GM12874 (cell line): ENCODE data around the gene CROT.

ENCODE experiments used
- TF ChIP-seq, protein P1 (sequence below): IDR thresholded peaks from 2 replicates; pipeline ENCODE4 v1.5.1; 2011; ENCODE audit warnings: low read depth, mild to moderate bottlenecking, control low read depth, low read length, moderate library complexity; ENCODE audit not compliant: insufficient read depth

Gene CROT

GRCh38 chr7:87344446-87344845, 1.0 kb upstream of the CROT start:
- TF ChIP-seq, protein P1, sequence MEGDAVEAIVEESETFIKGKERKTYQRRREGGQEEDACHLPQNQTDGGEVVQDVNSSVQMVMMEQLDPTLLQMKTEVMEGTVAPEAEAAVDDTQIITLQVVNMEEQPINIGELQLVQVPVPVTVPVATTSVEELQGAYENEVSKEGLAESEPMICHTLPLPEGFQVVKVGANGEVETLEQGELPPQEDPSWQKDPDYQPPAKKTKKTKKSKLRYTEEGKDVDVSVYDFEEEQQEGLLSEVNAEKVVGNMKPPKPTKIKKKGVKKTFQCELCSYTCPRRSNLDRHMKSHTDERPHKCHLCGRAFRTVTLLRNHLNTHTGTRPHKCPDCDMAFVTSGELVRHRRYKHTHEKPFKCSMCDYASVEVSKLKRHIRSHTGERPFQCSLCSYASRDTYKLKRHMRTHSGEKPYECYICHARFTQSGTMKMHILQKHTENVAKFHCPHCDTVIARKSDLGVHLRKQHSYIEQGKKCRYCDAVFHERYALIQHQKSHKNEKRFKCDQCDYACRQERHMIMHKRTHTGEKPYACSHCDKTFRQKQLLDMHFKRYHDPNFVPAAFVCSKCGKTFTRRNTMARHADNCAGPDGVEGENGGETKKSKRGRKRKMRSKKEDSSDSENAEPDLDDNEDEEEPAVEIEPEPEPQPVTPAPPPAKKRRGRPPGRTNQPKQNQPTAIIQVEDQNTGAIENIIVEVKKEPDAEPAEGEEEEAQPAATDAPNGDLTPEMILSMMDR = no peak

DNA sequence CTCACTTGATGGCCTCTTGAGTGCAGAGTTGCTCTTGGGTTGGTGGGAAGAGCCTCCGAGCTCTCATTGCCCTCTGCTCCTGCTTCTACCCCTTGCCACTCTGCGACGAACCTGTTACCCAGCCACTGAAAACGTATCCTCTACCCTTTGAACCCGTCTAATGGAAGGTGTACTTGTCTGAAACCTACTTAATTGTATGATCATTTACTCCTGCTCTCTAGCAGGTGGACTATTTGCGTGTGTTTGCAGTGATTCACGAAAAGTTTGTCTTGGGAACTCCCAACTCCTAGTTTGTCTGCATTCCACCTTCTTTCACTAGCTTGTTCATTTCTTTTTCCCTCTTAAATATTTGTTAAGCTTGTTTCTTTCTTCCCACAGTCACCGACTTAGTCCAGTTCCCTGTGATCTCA, 503 bp downstream of the CROT start:
- TF ChIP-seq, protein P1 = no peak

- TF ChIP-seq, protein P1 = no peak
Measured at GRCh38 chr7:87347207-87347606, 1.7 kb downstream of the CROT start.

GRCh38 chr7:87347664-87348063, 2.2 kb downstream of the CROT start:
- TF ChIP-seq, protein P1 = no peak

- TF ChIP-seq, protein P1 = no peak
Measured at GRCh38 chr7:87354749-87355148, 9.3 kb downstream of the CROT start.

GRCh38 chr7:87356448-87356847, 11.0 kb downstream of the CROT start:
- TF ChIP-seq, protein P1 = no peak

GRCh38 chr7:87359366-87359765, 13.9 kb downstream of the CROT start:
- TF ChIP-seq, protein P1 = no peak

DNA sequence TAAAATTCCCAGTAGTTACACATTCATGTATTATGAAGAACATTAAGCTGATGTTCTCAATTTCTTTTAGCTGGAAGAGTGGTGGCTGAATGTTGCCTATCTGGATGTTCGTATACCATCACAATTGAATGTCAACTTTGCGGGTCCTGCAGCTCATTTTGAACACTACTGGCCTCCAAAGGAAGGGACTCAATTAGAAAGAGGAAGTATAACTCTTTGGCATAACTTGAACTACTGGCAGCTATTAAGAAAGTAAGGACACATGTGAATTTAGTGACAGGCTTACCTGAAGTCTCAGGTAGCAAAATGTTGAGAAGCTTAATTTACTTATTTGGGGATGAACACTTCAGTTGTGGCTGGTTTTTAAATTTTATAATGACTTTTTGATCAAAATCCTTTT, 15.9 kb downstream of the CROT start:
- TF ChIP-seq, protein P1 = no peak
